K562 (cell line): ENCODE measurements around the gene ZNF554. TPM values are rescaled to one million over a fixed set of nuclear protein-coding genes. Genes with fewer than 3 reads are reported as not detected.

ENCODE experiments used
- ATAC-seq: fragments of 200-7000 bp; cut with Tn5 transposase; 3 replicates; pipeline ENCODE4 v1.9.1; 2020; ENCODE audit warnings: moderate library complexity
- Bru-seq: library from RNA; stranded (reverse); fragments of 400-500 nt; gene quantifications from one replicate; lab custom pipeline; 2021; lab: Mats Ljungman, UMichigan
- BruChase-seq, 2 experiments: library from RNA; stranded (reverse); fragments of 400-500 nt; gene quantifications; one replicate each; lab custom pipeline; 2021; lab: Mats Ljungman, UMichigan
- BruUV-seq: library from RNA; stranded (reverse); fragments of 400-500 nt; replicated peaks from 2 replicates; lab custom pipeline; 2021; lab: Mats Ljungman, UMichigan
- CTCF ChIA-PET: fragments of 300-600 bp; formaldehyde crosslinking; extraction: SDS; loops from one replicate; lab custom pipeline; 2021; ENCODE audit warnings: low intra/inter-chr PET ratio; lab: Yijun Ruan, JAX
- POLR2A ChIA-PET: fragments of 300-600, 350-650 bp; sonication (Branson Sonifier 250); formaldehyde crosslinking; extraction: SDS; loops from one replicate; lab custom pipeline; 2021; ENCODE audit warnings: antibody characterized with exemption, inconsistent platforms; lab: Yijun Ruan, JAX
- DNase-seq, 4 experiments: peaks; one replicate each; pipeline versions ENCODE4 v3.0.0 to v3.0.0-alpha.2; 2011 to 2018; ENCODE audit warnings: low spot score in 3 of 4, mixed read lengths in 3 of 4; ENCODE audit errors: extremely low read depth in 1 of 4
- FAIRE-seq: peaks from 2 replicates; lab custom pipeline; 2011; peaks lifted over from hg19 to GRCh38; lab: Jason Lieb, UNC
- H2AFZ ChIP-seq: 2 replicates; pipeline ENCODE4 v1.6.0; 2011; ENCODE audit warnings: low read depth, low read length, control low read depth, inconsistent platforms
- H3K27ac ChIP-seq: fragments of 200-600 bp; 3 replicates; pipeline ENCODE4 v1.8.0; 2011; ENCODE audit warnings: low read depth, mild to moderate bottlenecking, control low read depth, inconsistent platforms, low read length, moderate library complexity, mixed read lengths; ENCODE audit errors: extremely low read depth
- H3K27me3 ChIP-seq, 2 experiments: fragments of 300-600 bp in 1 of 2; 2 replicates in 1 of 2; 3 replicates in 1 of 2; pipeline versions ENCODE4 v1.6.0 to v1.8.0; 2011; ENCODE audit warnings: inconsistent platforms in 2 of 2, low read length in 2 of 2, mild to moderate bottlenecking in 1 of 2, mixed read lengths in 1 of 2, moderate library complexity in 1 of 2; ENCODE audit not compliant: control insufficient read depth in 2 of 2, insufficient read depth in 2 of 2
- H3K36me3 ChIP-seq: fragments of 300-600 bp; 3 replicates; pipeline ENCODE4 v1.8.0; 2011; ENCODE audit warnings: mild to moderate bottlenecking, low read length, inconsistent platforms; ENCODE audit not compliant: control insufficient read depth, insufficient read depth
- H3K4me1 ChIP-seq, 2 experiments: fragments of 200-600 bp in 1 of 2; replicated peaks in 1 of 2; 2 replicates in 1 of 2; 3 replicates in 1 of 2; pipeline versions ENCODE4 v1.5.1 to v1.8.0; 2011; ENCODE audit warnings: inconsistent platforms in 2 of 2, low read length in 2 of 2, mild to moderate bottlenecking in 1 of 2, mixed read lengths in 1 of 2, moderate library complexity in 1 of 2; ENCODE audit not compliant: control insufficient read depth in 2 of 2, insufficient read depth in 2 of 2
- H3K4me2 ChIP-seq: 2 replicates; pipeline ENCODE4 v1.6.1; 2011; ENCODE audit warnings: low read length, control low read depth, inconsistent platforms, mixed read lengths; ENCODE audit not compliant: insufficient read depth
- H3K4me3 ChIP-seq: fragments of 200-600 bp; sonication (generic), shearing (Covaris generic); 2 replicates; pipeline ENCODE4 v1.5.1; 2016; ENCODE audit warnings: control low read depth, inconsistent platforms
- H3K79me2 ChIP-seq: fragments of 200-600 bp; 3 replicates; pipeline ENCODE4 v1.8.0; 2011; ENCODE audit warnings: low read length, inconsistent platforms; ENCODE audit not compliant: control insufficient read depth, insufficient read depth
- H3K9ac ChIP-seq, 2 experiments: 2 replicates each; pipeline versions ENCODE4 v1.6.0 to v1.6.1; 2011; ENCODE audit warnings: low read depth in 2 of 2, low read length in 2 of 2, control low read depth in 1 of 2, inconsistent platforms in 1 of 2, mild to moderate bottlenecking in 1 of 2, mixed read lengths in 1 of 2; ENCODE audit not compliant: insufficient read depth in 1 of 2
- H3K9me1 ChIP-seq: one replicate; pipeline ENCODE4 v1.6.0; 2011; ENCODE audit warnings: inconsistent platforms, mild to moderate bottlenecking, low read length, moderate library complexity; ENCODE audit not compliant: control insufficient read depth, insufficient read depth
- H3K9me3 ChIP-seq: replicated peaks from 2 replicates; pipeline ENCODE4 v1.5.1; 2011; ENCODE audit warnings: low read depth, low read length, inconsistent platforms; ENCODE audit not compliant: control insufficient read depth, insufficient read depth
- H4K20me1 ChIP-seq: replicated peaks from 2 replicates; pipeline ENCODE4 v1.6.1; 2011; ENCODE audit warnings: low read length, inconsistent platforms, mixed read lengths; ENCODE audit not compliant: control insufficient read depth, insufficient read depth
- CBX5 ChIP-seq: IDR thresholded peaks from 2 replicates; pipeline ENCODE4 v1.6.1; 2014; ENCODE audit warnings: low read depth, borderline replicate concordance
- FOXM1 ChIP-seq, 2 experiments: fragments of 450-650 bp in 1 of 2; sonication (generic) in 1 of 2; formaldehyde crosslinking in 1 of 2; IDR thresholded peaks; 2 replicates each; pipeline versions ENCODE4 v1.6.1 to v1.9.0; 2017 to 2022; ENCODE audit warnings: low read depth in 2 of 2, mild to moderate bottlenecking in 2 of 2, missing genetic modification reagents in 1 of 2, moderate library complexity in 1 of 2
- HDAC1 ChIP-seq, 2 experiments: fragments of 450-650 bp; IDR thresholded peaks; 2 replicates each; pipeline ENCODE4 v1.6.1; 2016 to 2017; ENCODE audit warnings: inconsistent platforms in 1 of 2, mild to moderate bottlenecking in 1 of 2, moderate library complexity in 1 of 2
- HMG20B ChIP-seq: fragments of 250-450 bp; sonication (Bioruptor Pico); IDR thresholded peaks from 2 replicates; pipeline ENCODE4 v1.5.0; 2021; ENCODE audit warnings: mild to moderate bottlenecking
- HOXB6 ChIP-seq: fragments of 250-450 bp; sonication (Bioruptor Pico); IDR thresholded peaks from 2 replicates; pipeline ENCODE4 v1.5.1; 2022; ENCODE audit warnings: mild to moderate bottlenecking, borderline replicate concordance
- LEF1 ChIP-seq: fragments of 450-650 bp; IDR thresholded peaks from 2 replicates; pipeline ENCODE4 v1.6.1; 2016; ENCODE audit warnings: mild to moderate bottlenecking
- MYBL2 ChIP-seq, 2 experiments: fragments of 450-650 bp in 1 of 2; sonication (generic) in 1 of 2; formaldehyde crosslinking in 1 of 2; IDR thresholded peaks; 2 replicates each; pipeline versions ENCODE4 v1.6.1 to v1.8.1; 2017 to 2022; ENCODE audit warnings: borderline replicate concordance in 1 of 2, inconsistent platforms in 1 of 2, low read depth in 1 of 2, mild to moderate bottlenecking in 1 of 2, missing genetic modification reagents in 1 of 2, moderate library complexity in 1 of 2
- POLR2B ChIP-seq: fragments of 450-650 bp; IDR thresholded peaks from 2 replicates; pipeline ENCODE4 v1.6.1; 2018; ENCODE audit warnings: low read depth; ENCODE audit not compliant: partially characterized antibody
- TARDBP ChIP-seq: fragments of 450-650 bp; IDR thresholded peaks from 2 replicates; pipeline ENCODE4 v1.6.1; 2016
- TSC22D4 ChIP-seq: fragments of 450-650 bp; IDR thresholded peaks from 2 replicates; pipeline ENCODE4 v1.6.1; 2016; ENCODE audit warnings: missing genetic modification characterization, missing biosample characterization, control low read depth
- ZNF644 ChIP-seq: fragments of 200-800 bp; sonication (Bioruptor generic); IDR thresholded peaks from 2 replicates; pipeline ENCODE4 v1.6.1; 2016; ENCODE audit warnings: low read depth, missing genetic modification characterization, missing compliant biosample characterization
- ZNF696 ChIP-seq: fragments of 250-450 bp; sonication (Bioruptor Pico); conservative IDR thresholded peaks from 2 replicates; pipeline ENCODE4 v1.4.0; 2020; ENCODE audit warnings: mild to moderate bottlenecking, moderate library complexity
- ZNF740 ChIP-seq, 3 experiments: fragments of 200-800 bp in 1 of 3; sonication (Bioruptor generic) in 1 of 3; sonication (generic) in 1 of 3; formaldehyde crosslinking in 1 of 3; IDR thresholded peaks; 2 replicates each; pipeline versions ENCODE4 v1.6.1 to v1.8.0; 2016 to 2022; ENCODE audit warnings: mild to moderate bottlenecking in 2 of 3, missing compliant biosample characterization in 2 of 3, missing genetic modification characterization in 2 of 3, missing genetic modification reagents in 1 of 3
- ZNF76 ChIP-seq: fragments of 250-450 bp; sonication (Bioruptor Pico); IDR thresholded peaks from 2 replicates; pipeline ENCODE4 v1.4.0; 2020; ENCODE audit warnings: mild to moderate bottlenecking, moderate library complexity, borderline replicate concordance
- WGBS: fragments of 100-300 bp; shearing (Covaris generic); methylation state at CpG from one replicate; pipeline ENCODE4 v1.1.6; 2016; ENCODE audit warnings: low coverage, mixed read lengths; ENCODE audit not compliant: insufficient coverage; ENCODE audit errors: missing lambda C conversion rate; 5-methylcytosine and 5-hydroxymethylcytosine counted together
- in situ Hi-C: fragments of 300-500 bp; cut with MboI; formaldehyde crosslinking; loops from 4 replicates; pipeline ENCODE4 v1.15.0; 2018; ENCODE audit warnings: inconsistent platforms, mixed read lengths
- intact Hi-C: fragments of 100-400 bp; cut with micrococcal nuclease; formaldehyde crosslinking; loops from 2 replicates; pipeline ENCODE4 v1.14.2; 2022
- long read RNA-seq, 3 experiments: library from polyadenylated mRNA in 2 of 3; library from RNA in 1 of 3; unstranded in 2 of 3; stranded (forward) in 1 of 3; transcript quantifications; one replicate each; pipeline ENCODE4 v2.0.0, GENCODE V29; 2019 to 2022
- polyA minus RNA-seq, 3 experiments: library from RNA; depleted of rRNA, polyadenylated mRNA; stranded (reverse); fragments of >200 nt; gene quantifications; 2 replicates each; pipeline ENCODE4 v1.2.3, GENCODE V29; 2011
- polyA plus RNA-seq, 8 experiments: library from polyadenylated mRNA; depleted of rRNA in 4 of 8; stranded (reverse) in 5 of 8; unstranded in 3 of 8; fragments of >200 nt; fragmentation: Nextera tagmentation in 2 of 8; fragmentation: Illumina TruSeq in 1 of 8; extraction: Ambion mirVana in 2 of 8; extraction: Trizol in 1 of 8; gene quantifications; 2 replicates each; pipeline versions ENCODE4 v1.2.1 to v1.2.3, GENCODE V29; 2011 to 2014; ENCODE audit warnings: inconsistent platforms in 1 of 8, missing spikeins in 1 of 8
- total RNA-seq, 7 experiments: library from RNA; depleted of rRNA in 6 of 7; stranded (reverse); fragments of >200 nt in 6 of 7; fragmentation: Illumina TruSeq in 2 of 7; extraction: Trizol in 2 of 7; gene quantifications; 2 replicates each; pipeline versions ENCODE4 v1.2.1 to v1.2.3, GENCODE V29; 2011 to 2021; ENCODE audit warnings: low replicate concordance in 1 of 7

The ZNF554 gene
- total RNA-seq (2011; cell fraction: chromatin; rRNA removed; ENCODE audit: low replicate concordance), result 3.7 and 5.4 TPM in 2 replicates
- total RNA-seq (2011; cell fraction: nucleolus; rRNA removed), result 2.8 and 2.9 TPM in 2 replicates
- total RNA-seq (2011; cell fraction: nucleoplasm; rRNA removed), result 3.2 and 4.7 TPM in 2 replicates
- total RNA-seq (2014; rRNA removed) (1.2 and 1.5 TPM in 2 replicates), total RNA-seq (2014; rRNA removed; fragmentation: Illumina TruSeq; extraction: Trizol) (1.0 and 1.4 TPM in 2 replicates), total RNA-seq (2015; rRNA removed; fragmentation: Illumina TruSeq; extraction: Trizol) (1.1 and 1.3 TPM in 2 replicates), total RNA-seq (2021) (1.3 and 1.8 TPM in 2 replicates), polyA plus RNA-seq (2011; rRNA removed) (1.3 and 1.5 TPM in 2 replicates), polyA plus RNA-seq (2014; fragmentation: Illumina TruSeq; extraction: Trizol) (0.89 and 1.0 TPM in 2 replicates), polyA plus RNA-seq (2014; fragmentation: Nextera tagmentation; extraction: Ambion mirVana) (under 1 TPM; 0.07 to 0.31 TPM), polyA plus RNA-seq (2014; rRNA removed) (1.1 and 1.4 TPM in 2 replicates), polyA minus RNA-seq (2011; rRNA and poly(A)+ RNA removed) (2.5 and 3.2 TPM in 2 replicates), Bru-seq, nascent RNA (percentile 52 among the genes with signal in this experiment), BruChase-seq, experiment 1, labeled RNA remaining after a 2-hour chase (percentile 48 among the genes with signal in this experiment), BruChase-seq, experiment 2, labeled RNA remaining after a 6-hour chase (percentile 44 among the genes with signal in this experiment)
- 0.78 and 1.0 TPM in 2 replicates for polyA plus RNA-seq (2011; cell fraction: cytosol; rRNA removed)
- 1.5 and 2.0 TPM in 2 replicates for polyA plus RNA-seq (2011; cell fraction: nucleus; rRNA removed)
- polyA plus RNA-seq (2012), result 0.64 and 1.4 TPM in 2 replicates
- 0.64 and 1.5 TPM in 2 replicates for polyA minus RNA-seq (2011; cell fraction: cytosol; rRNA and poly(A)+ RNA removed)
- polyA minus RNA-seq (2011; cell fraction: nucleus; rRNA and poly(A)+ RNA removed), result 0.81 and 1.3 TPM in 2 replicates
- long read RNA-seq, experiment 1, partial matches to known transcripts, result 0 of 10 reads
- long read RNA-seq, experiment 1, other reads (novel, unspliced or antisense), result 5 of 10 reads
- long read RNA-seq, experiment 2, partial matches to known transcripts, result 0 of 2 reads
- long read RNA-seq, experiment 2, other reads (novel, unspliced or antisense), result 2 of 2 reads
- long read RNA-seq, experiment 3, result 0 reads

DNA sequence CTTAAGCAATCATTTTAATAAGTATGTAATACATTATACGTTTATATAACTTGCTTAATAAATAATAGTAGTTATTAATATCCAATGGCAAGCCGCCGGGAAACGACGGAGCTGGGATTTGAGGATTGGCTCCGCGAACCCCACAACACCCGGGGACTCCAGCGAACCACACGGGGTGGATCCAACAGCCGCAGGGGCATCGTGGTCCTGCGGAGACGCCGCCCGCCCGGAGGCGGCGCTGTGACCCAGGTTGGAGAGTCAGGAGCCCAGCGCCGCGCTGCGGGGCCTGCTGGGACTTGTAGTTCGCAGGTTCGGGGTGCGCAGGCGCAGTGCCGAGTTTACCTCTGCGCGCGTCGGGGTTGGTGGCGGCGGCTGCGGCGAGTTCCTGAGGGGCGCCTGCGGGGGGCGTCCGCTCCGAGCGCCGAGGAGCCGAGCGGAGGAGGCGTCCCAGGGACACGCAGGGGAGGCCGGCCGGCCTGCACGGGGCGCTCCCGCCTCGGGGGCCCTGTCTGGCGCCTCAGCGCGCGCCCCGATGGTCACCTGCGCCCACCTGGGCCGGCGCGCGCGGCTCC, at the start of gene ZNF554:
TSS of gene ZNF554 (plus strand) at position 329 of the 572 bp plus-strand sequence. CDS start at position 533, 204 bp downstream.
- no TSS peak for BruUV-seq
- peaks cover 0 to 21% of the 10 kb centered on the region in 2 experiments; a peak in 3 of 5 replicates for H3K4me1 ChIP-seq
- in situ Hi-C loops (no loop called here), intact Hi-C loops (no loop called here)
- no peaks in the 10 kb centered on the region for H3K9me1 ChIP-seq
- FAIRE-seq (peak; percentile 83), DNase-seq (peak; percentile 92 to 99 (median 94)), ATAC-seq (peak; percentile 98)
- H3K9me3 ChIP-seq, result 0 out of 2 replicates have a peak, but pooled peaks cover 1% of the 10 kb centered on the region
- H3K4me2 ChIP-seq, result peak within 1 kb of the TSS; percentile 91
- under 1% methylated on average over 43 of the region's 64 CpGs for WGBS
- no peaks in the 10 kb centered on the region for H3K27me3 ChIP-seq
- ChIA-PET POLR2A (interaction anchor here (0.5 to 1.6 kb wide), 5 partner anchors 16 to 261 kb away, joined by 3 to 4 read pairs (median 3); no protein-coding TSS in a partner anchor), CTCF (no interaction called here)
- peak within 1 kb of the TSS; percentile 93 for H3K4me3 ChIP-seq
- peak within 1 kb of the TSS; percentile 79 to 95 for H3K9ac ChIP-seq
- peak within 1 kb of the TSS; percentile 68; the same call in 2 of the 3 replicates for H3K27ac ChIP-seq
- no peaks in the 10 kb centered on the region for H4K20me1 ChIP-seq
- peaks cover 7% of the 10 kb centered on the region for H3K79me2 ChIP-seq
- peak within 1 kb of the TSS; percentile 87 for H2AFZ ChIP-seq
- H3K36me3 ChIP-seq, result peaks cover 2% of the 10 kb centered on the region; the same call in 1 of the 3 replicates
- TF ChIP-seq ZNF76 (CRISPR knock-in tag) (no peak), CBX5 (0 out of 2 replicates have a peak, but pooled peaks have one; percentile 29), ZNF644 (0 out of 2 replicates have a peak, but pooled peaks have one; percentile 59), LEF1 (no peak), POLR2B (no peak), HOXB6 (CRISPR knock-in tag) (no peak), MYBL2 (IDR thresholded peaks at IDR 0.05; ENCODE audit: low read depth) (no peak), MYBL2 (CRISPR knock-in tag; IDR thresholded peaks at IDR 0.05; ENCODE audit: borderline replicate concordance) (no peak), FOXM1 (IDR thresholded peaks at IDR 0.05; ENCODE audit: low read depth) (no peak), FOXM1 (CRISPR knock-in tag; IDR thresholded peaks at IDR 0.05; ENCODE audit: low read depth) (no peak), HMG20B (CRISPR knock-in tag) (no peak), ZNF696 (no peak), TARDBP (no peak), ZNF740 (CRISPR knock-in tag; IDR thresholded peaks at IDR 0.05) (no peak), ZNF740 (tag; IDR thresholded peaks at IDR 0.05) (no peak), TSC22D4 (tag) (no peak), HDAC1 (IDR thresholded peaks at IDR 0.05) (0 out of 4 replicates have a peak, but pooled peaks of 1 of the 2 experiments have one; percentile 14)
